GM18873 (cell line): ENCODE data around the gene ITGA1.
"Not testable (repeated sequence)": the region's sequence is repeated elsewhere in the genome, so short reads cannot be mapped to it uniquely, and the experiment has no call there.

Experiments
- ATAC-seq: cut with Tn5 transposase; IDR thresholded peaks from one replicate; pipeline ENCODE4 v1.9.1; 2021; ENCODE audit warnings: mild to moderate bottlenecking, moderate library complexity, moderate number of reproducible peaks; ENCODE audit not compliant: unreplicated experiment, low FRiP score

ITGA1 gene

GRCh38 chr5:52799983-52800393, 12.3 kb downstream of the ITGA1 start:
- peak; percentile 86 for ATAC-seq

DNA sequence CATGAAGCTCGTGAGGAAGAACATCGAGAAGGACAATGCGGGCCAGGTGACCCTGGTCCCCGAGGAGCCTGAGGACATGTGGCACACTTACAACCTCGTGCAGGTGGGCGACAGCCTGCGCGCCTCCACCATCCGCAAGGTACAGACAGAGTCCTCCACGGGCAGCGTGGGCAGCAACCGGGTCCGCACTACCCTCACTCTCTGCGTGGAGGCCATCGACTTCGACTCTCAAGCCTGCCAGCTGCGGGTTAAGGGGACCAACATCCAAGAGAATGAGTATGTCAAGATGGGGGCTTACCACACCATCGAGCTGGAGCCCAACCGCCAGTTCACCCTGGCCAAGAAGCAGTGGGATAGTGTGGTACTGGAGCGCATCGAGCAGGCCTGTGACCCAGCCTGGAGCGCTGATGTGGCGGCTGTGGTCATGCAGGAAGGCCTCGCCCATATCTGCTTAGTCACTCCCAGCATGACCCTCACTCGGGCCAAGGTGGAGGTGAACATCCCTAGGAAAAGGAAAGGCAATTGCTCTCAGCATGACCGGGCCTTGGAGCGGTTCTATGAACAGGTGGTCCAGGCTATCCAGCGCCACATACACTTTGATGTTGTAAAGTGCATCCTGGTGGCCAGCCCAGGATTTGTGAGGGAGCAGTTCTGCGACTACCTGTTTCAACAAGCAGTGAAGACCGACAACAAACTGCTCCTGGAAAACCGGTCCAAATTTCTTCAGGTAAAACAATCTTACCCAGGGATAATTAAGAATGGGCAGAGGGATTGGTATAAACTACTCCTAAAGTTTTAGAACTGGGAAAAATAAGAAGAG, 12.9 kb downstream of the ITGA1 start:
- peak; percentile 39 for ATAC-seq

- ATAC-seq: no peak
Observed at GRCh38 chr5:52801329-52801728, 13.6 kb downstream of the ITGA1 start.

DNA sequence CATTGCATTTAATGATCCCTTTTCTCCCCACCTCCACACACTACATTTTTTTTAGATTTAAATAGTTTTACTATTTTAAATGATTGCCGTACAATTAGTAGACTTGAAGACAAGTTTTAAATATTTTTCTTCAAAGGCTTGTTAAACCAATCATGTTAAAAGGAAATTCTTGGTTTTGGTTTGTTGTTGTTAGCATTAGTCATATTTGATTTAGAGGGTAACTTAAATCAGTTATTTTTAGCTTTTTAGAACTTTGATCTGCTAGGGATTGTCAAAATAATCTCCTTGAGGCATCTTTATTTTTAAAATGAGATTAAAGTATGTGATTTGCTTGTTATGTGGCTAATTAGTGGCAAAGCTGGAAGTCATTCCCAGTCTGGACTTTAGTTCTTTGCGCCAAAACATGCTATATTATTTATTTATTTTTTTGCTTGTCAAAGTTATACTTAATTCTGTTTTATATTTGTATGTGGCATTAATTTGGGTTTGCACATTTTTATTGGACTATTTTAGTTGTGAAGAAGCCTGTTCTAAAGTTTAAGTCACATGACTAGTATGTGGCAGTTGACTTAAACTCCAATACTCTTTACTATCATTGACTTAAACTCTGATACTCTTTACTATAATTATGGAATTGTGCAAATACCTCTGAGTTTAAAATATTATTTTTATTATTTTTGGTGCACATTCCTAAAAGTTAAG, 14.7 kb downstream of the ITGA1 start:
- no peak for ATAC-seq

- ATAC-seq: no peak
Observed at GRCh38 chr5:52802974-52803336, 15.2 kb downstream of the ITGA1 start.

- no peak for ATAC-seq
Observed at GRCh38 chr5:52804387-52804791, 16.7 kb downstream of the ITGA1 start.

GRCh38 chr5:52804981-52805380, 17.3 kb downstream of the ITGA1 start:
- no peak for ATAC-seq

- ATAC-seq: no peak
Observed at GRCh38 chr5:52805615-52806014, 17.9 kb downstream of the ITGA1 start.

DNA sequence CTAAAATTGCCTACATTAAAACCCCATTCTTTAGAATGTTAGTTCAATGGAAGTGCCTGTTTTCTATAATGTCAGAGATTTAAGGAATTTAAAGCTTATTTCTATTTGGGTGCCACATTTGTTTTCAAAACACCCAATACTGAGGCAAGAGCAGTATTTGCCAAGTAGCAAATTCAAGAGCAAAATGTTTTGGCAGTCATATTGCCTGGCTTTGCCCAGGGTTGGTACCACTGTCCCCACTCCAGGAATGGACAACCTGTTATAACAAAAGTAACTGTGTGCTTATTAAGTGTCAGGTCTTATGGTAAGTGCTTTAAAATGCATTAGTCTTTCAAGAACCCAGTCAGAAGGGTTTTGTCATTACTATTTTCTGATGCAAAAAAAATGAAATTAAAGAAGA, 19.3 kb downstream of the ITGA1 start:
- ATAC-seq: no peak

DNA sequence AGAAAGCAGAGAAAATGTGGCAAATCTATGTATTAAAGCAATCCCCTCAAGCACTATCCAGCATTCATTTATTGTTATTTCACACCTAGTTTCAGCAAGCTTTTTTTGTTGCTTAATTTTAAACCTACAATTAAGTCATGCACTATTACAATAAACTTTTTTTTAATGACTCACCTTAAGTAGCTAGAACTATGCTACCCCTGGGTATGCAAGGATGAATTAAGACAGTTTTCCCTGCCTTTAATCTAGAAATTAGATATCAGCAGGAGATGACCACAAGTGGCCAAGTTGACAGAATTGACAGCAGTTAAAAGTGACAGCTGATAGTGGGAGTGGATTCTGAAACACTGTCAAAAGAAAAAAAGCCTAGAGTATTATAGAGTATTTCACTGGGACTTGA, 20.0 kb downstream of the ITGA1 start:
- no peak for ATAC-seq

GRCh38 chr5:52808316-52808901, 20.7 kb downstream of the ITGA1 start:
- no peak for ATAC-seq

- ATAC-seq: no peak
Observed at GRCh38 chr5:52809884-52810283, 22.2 kb downstream of the ITGA1 start.

DNA sequence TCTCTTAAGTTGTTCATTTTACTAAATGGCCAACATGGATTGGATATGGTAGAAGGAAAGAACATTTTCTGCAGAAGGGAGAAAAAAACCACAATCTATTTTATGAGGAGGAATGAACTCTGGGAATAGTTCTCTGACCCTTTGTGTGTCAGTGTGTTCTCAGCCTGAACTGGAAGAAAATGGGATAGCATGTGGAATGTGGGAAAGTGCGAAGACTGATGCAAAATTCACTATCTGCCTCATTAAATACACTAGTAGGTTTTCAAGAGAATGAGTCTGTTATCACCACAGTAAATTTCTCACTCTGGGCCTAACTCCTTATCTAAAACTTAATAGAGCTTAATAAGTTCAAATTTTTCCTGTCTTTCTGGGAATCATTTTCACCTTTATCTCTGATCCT, 22.7 kb downstream of the ITGA1 start:
- no peak for ATAC-seq

DNA sequence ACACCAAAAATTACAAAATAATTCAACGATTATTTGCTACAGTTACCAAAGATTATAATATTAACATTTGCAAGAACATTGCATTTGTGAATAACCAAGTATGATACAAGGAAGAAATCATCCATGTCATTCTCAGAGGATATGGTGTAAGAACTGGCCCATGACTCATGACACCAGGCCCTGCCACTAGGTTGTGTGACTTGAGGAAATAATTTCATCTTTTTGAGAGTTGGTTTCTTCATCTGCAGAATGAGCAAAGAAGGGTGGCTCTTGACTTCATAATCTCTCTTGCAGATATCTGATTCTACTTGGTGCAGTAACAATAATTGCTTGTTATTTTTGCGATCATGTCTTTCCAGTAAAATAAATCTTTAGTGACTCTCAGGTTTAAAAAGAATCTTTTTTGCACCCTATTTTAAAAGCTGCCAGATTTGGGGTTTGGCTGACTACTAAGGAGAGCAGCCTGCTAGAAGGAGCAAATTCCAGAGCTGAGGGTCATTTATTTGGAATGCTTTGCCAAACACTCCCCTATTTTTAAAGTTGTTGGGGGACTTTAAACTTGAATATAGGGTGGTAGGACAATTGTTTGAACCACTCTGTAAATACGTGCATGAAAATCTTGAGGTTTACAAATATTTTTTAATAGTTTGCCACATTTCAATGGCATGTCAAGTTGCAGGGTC, 23.5 kb downstream of the ITGA1 start:
- ATAC-seq: no peak

- ATAC-seq: no peak
Observed at GRCh38 chr5:52814352-52815148, 26.8 kb downstream of the ITGA1 start.

GRCh38 chr5:52817818-52818217, 30.1 kb downstream of the ITGA1 start:
- ATAC-seq: no peak

DNA sequence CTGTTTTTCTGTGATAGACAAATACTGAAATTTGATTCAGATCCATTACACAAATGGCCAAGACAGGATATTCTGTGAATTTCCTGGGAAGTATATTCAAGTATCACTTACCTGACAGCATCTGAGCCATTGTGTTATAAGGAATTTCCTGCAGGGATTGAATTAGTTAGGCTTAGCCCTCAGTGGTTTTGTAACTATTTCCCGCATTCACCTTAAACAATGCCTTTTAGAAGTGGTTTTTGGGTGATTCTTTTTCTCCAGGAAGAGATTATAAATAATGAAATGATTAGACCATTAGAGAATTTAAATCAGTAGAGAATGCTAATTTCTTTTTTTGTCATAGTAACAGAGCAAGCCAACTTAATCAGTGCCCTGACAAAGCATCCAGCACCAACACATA, 30.6 kb downstream of the ITGA1 start:
- no peak for ATAC-seq

DNA sequence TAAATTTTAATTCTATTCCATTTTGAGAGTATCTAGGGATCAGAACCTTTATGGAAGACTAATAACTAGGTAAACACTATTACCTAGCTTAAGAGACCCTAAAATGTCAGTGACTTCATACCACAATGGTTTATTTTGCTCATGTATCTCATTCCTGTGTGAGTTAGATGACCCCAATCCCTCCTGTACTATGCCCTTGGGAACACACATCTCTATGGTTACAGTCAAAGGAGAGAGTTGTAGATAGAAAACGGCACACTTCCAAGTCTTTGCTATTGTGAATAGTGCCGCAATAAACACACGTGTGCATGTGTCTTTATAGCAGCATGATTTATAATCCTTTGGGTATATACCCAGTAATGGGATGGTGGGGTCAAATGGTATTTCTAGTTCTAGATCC, 31.1 kb downstream of the ITGA1 start:
- ATAC-seq: not testable (repeated sequence)

- no peak for ATAC-seq
Observed at GRCh38 chr5:52821901-52822300, 34.2 kb downstream of the ITGA1 start.

- no peak for ATAC-seq
Observed at GRCh38 chr5:52822437-52822836, 34.7 kb downstream of the ITGA1 start.
